Fibroblast of peridontal ligament (primary cell): ENCODE measurements around the gene INSL3.
"Not testable (repeated sequence)": the region's sequence is repeated elsewhere in the genome, so short reads cannot be mapped to it uniquely, and the experiment has no call there.

Experiments
- DNase-seq: peaks from one replicate; pipeline ENCODE4 v3.0.0-alpha.2; 2010; ENCODE audit errors: extremely low read depth

Gene INSL3

GRCh38 chr19:17817668-17818363, 3.5 kb downstream of the INSL3 start:
- DNase-seq: no peak

- no peak for DNase-seq
These were observed 9.2 kb downstream of the INSL3 start for GRCh38 chr19:17812099-17812498.

GRCh38 chr19:17811681-17812080, 9.6 kb downstream of the INSL3 start:
- no peak for DNase-seq

- no peak for DNase-seq
These were observed 10.2 kb downstream of the INSL3 start for GRCh38 chr19:17811103-17811502.

GRCh38 chr19:17807731-17808316, 13.5 kb downstream of the INSL3 start:
- no peak for DNase-seq

GRCh38 chr19:17806945-17807344, 14.4 kb downstream of the INSL3 start:
- no peak for DNase-seq

GRCh38 chr19:17805427-17805826, 15.9 kb downstream of the INSL3 start:
- no peak for DNase-seq

- DNase-seq: no peak
These were observed 17.9 kb downstream of the INSL3 start for GRCh38 chr19:17803264-17803896.

GRCh38 chr19:17802137-17802858, 19.0 kb downstream of the INSL3 start:
- no peak for DNase-seq

- not testable (repeated sequence) for DNase-seq
These were observed 22.7 kb downstream of the INSL3 start for GRCh38 chr19:17798599-17798998.

GRCh38 chr19:17797424-17798201, 23.7 kb downstream of the INSL3 start:
- DNase-seq: no peak

GRCh38 chr19:17796838-17797423, 24.4 kb downstream of the INSL3 start:
- no peak for DNase-seq

GRCh38 chr19:17796013-17796837, 25.1 kb downstream of the INSL3 start:
- no peak for DNase-seq

- no peak for DNase-seq
These were observed 25.8 kb downstream of the INSL3 start for GRCh38 chr19:17795495-17795856.

GRCh38 chr19:17794731-17795494, 26.4 kb downstream of the INSL3 start, which contains the start of gene B3GNT3:
B3GNT3 (plus strand) TSS chr19:17795138; CDS start chr19:17807808, 12,670 bp downstream.
- DNase-seq: no peak

GRCh38 chr19:17794412-17794730, 26.9 kb downstream of the INSL3 start:
- DNase-seq: no peak

- DNase-seq: no peak
These were observed 31.1 kb downstream of the INSL3 start for GRCh38 chr19:17790059-17790780.

- no peak for DNase-seq
These were observed 32.7 kb downstream of the INSL3 start for GRCh38 chr19:17788632-17789031.

- DNase-seq: no peak
These were observed 33.9 kb downstream of the INSL3 start for GRCh38 chr19:17787274-17787913.
